Vagina (tissue), 2 donors: ENCODE measurements around the gene DLX1. TPM values are rescaled to one million over a fixed set of nuclear protein-coding genes. Genes with fewer than 3 reads are reported as not detected.

Experiments
- DNase-seq, 2 donors: peaks; one replicate each; pipeline ENCODE4 v3.0.0-alpha.2; 2017; ENCODE audit errors: extremely low spot score in 2 of 2
- H3K27ac ChIP-seq: fragments of 200-600 bp; sonication (generic); one replicate; pipeline ENCODE4 v1.5.1; 2019
- H3K27me3 ChIP-seq: fragments of 200-600 bp; sonication (generic); one replicate; pipeline ENCODE4 v1.5.1; 2019
- H3K36me3 ChIP-seq, 2 donors: fragments of 200-600 bp; sonication (generic); one replicate each; pipeline ENCODE4 v1.5.1; 2017 to 2019
- H3K4me1 ChIP-seq: fragments of 200-600 bp; sonication (generic); one replicate; pipeline ENCODE4 v1.5.1; 2019
- H3K4me3 ChIP-seq, 2 donors: fragments of 200-600 bp; sonication (generic); 1 replicate in 1 of 2; 2 replicates in 1 of 2; pipeline ENCODE4 v1.5.1; 2016 to 2019
- H3K9me3 ChIP-seq: fragments of 200-600 bp; sonication (generic); one replicate; pipeline ENCODE4 v1.5.1; 2019
- POLR2A ChIP-seq, 2 donors: fragments of 450-650 bp; IDR thresholded peaks; one replicate each; pipeline ENCODE4 v1.6.1; 2017; ENCODE audit warnings: antibody characterized with exemption in 2 of 2, mild to moderate bottlenecking in 2 of 2, moderate library complexity in 2 of 2
- POLR2AphosphoS5 ChIP-seq, 2 donors: sonication (generic); formaldehyde crosslinking; IDR thresholded peaks; one replicate each; pipeline ENCODE4 v1.9.0; 2017; ENCODE audit warnings: antibody characterized with exemption in 2 of 2, mild to moderate bottlenecking in 2 of 2, low read depth in 1 of 2; ENCODE audit not compliant: insufficient read depth in 1 of 2
- intact Hi-C: fragments of 100-400 bp; cut with DNase I; formaldehyde crosslinking; loops from one replicate; pipeline ENCODE4 v1.15.1; 2023
- total RNA-seq: library from RNA; depleted of rRNA; stranded (reverse); fragments of >200 nt; gene quantifications from one replicate; pipeline ENCODE4 v1.2.3, GENCODE V29; 2016
- TF ChIP-seq, protein P1 (sequence below), 3 experiments: fragments of 450-650 bp in 2 of 3; fragments of 200-600 bp in 1 of 3; sonication (generic) in 1 of 3; IDR thresholded peaks; one replicate each; pipeline ENCODE4 v1.5.1; 2017 to 2019; ENCODE audit warnings: antibody characterized with exemption in 3 of 3, mild to moderate bottlenecking in 2 of 3, moderate library complexity in 2 of 3

The DLX1 gene
- total RNA-seq, 1 donor from 2014 or later = not detected

DNA sequence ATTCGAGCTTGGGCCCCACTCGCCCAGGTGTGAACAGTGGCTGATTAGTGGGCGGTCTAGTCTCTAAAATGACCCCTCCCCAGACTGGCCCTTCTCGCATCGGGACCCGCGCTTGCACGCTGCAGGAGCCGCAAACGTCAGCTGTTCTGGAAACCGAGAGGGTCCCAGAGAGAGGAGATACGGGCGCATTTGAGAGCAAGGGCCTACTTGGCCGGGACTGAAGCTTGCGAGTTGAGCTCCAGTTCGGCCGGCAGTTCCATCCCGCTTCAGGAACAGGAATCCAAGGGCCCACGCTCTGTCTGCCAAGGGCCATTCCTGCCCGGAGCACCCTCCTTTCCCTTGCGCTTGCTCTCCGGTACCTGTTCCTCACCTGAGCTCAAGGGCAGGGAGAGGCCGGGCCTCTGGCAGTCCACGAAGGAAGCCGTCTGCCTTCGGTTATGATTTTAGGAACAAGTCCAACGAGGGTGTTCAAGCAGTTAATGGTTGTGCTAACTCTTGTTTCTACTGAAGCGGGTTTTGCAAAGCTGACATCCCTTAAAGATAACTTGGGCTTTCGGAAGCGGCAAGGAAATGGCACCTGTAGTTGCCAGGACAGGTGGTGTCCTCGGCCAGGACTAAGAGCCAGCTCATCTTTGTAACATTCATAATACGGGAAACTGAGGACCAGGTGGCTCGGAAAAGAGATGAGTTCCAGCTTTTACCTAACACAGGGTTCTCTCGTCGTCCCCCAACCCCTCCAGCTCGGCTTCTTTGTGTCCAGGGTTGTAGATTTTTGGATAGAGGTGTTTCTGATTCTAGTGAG is 3.9 kb upstream of the DLX1 start:
- Histone ChIP-seq H3K27me3 (peaks cover 40% of the 10 kb centered on the region), H3K4me1 (peaks cover 35% of the 10 kb centered on the region), H3K9me3 (no peaks in the 10 kb centered on the region), H3K4me3 (no peak overlapping the region), H3K36me3 (no peaks in the 10 kb centered on the region), H3K27ac (no peak overlapping the region)
- no peak for TF ChIP-seq POLR2A (IDR thresholded peaks at IDR 0.05)
- TF ChIP-seq POLR2AphosphoS5 (IDR thresholded peaks at IDR 0.05; ENCODE audit: insufficient read depth in 1 of 2, low read depth in 1 of 2) = no peak
- TF ChIP-seq, protein P1, sequence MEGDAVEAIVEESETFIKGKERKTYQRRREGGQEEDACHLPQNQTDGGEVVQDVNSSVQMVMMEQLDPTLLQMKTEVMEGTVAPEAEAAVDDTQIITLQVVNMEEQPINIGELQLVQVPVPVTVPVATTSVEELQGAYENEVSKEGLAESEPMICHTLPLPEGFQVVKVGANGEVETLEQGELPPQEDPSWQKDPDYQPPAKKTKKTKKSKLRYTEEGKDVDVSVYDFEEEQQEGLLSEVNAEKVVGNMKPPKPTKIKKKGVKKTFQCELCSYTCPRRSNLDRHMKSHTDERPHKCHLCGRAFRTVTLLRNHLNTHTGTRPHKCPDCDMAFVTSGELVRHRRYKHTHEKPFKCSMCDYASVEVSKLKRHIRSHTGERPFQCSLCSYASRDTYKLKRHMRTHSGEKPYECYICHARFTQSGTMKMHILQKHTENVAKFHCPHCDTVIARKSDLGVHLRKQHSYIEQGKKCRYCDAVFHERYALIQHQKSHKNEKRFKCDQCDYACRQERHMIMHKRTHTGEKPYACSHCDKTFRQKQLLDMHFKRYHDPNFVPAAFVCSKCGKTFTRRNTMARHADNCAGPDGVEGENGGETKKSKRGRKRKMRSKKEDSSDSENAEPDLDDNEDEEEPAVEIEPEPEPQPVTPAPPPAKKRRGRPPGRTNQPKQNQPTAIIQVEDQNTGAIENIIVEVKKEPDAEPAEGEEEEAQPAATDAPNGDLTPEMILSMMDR (IDR thresholded peaks at IDR 0.05) = no peak
- intact Hi-C loops = no loop called here
- DNase-seq = no peak

DNA sequence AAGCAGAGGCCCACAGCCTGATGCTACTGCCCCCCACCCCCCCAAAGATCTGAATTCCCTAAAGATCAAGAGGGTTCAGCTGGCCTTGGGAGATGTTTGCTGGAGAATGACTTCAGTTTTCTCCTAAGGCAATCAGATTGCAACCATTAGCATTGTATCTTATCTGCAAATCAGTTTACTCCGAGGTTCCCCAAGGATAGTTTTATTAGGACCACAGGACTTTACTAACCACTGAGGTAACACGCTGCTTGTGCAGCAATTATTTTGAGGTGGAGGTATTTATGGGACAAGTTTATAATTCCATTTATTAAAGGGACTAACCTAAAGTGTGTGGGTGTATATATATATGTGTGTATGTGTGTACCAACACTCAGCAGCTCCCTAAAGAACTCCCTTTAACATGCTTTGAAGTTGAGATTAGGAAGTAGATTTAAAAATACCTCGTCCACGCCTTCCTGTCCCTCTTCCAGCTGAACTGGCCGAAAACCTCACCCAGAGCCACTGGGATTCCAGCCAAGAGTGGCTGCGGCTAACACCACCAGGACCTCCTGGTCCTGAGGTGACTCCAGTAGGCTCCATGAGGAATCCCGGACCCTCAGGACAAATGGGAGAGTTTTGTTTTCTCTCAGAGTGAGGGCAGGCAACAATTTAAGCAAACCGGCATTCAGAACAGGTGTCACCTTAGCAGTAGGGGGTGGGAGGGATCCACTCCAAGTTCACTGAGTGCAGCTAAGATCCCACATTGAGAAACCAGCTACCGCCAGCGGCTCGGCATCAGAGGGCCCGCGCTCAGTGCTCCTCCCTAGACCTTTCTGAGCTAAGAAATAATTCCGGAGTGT is 3.0 kb upstream of the DLX1 start:
- DNase-seq = no peak
- Histone ChIP-seq H3K9me3 (no peaks in the 10 kb centered on the region), H3K27ac (no peak overlapping the region), H3K4me1 (peaks cover 41% of the 10 kb centered on the region), H3K27me3 (peaks cover 48% of the 10 kb centered on the region), H3K4me3 (no peak overlapping the region), H3K36me3 (no peaks in the 10 kb centered on the region)
- intact Hi-C loops = no loop called here
- no peak for TF ChIP-seq POLR2AphosphoS5 (IDR thresholded peaks at IDR 0.05; ENCODE audit: insufficient read depth in 1 of 2, low read depth in 1 of 2)
- no peak for TF ChIP-seq POLR2A (IDR thresholded peaks at IDR 0.05)
- TF ChIP-seq, protein P1 (IDR thresholded peaks at IDR 0.05) = no peak

DNA sequence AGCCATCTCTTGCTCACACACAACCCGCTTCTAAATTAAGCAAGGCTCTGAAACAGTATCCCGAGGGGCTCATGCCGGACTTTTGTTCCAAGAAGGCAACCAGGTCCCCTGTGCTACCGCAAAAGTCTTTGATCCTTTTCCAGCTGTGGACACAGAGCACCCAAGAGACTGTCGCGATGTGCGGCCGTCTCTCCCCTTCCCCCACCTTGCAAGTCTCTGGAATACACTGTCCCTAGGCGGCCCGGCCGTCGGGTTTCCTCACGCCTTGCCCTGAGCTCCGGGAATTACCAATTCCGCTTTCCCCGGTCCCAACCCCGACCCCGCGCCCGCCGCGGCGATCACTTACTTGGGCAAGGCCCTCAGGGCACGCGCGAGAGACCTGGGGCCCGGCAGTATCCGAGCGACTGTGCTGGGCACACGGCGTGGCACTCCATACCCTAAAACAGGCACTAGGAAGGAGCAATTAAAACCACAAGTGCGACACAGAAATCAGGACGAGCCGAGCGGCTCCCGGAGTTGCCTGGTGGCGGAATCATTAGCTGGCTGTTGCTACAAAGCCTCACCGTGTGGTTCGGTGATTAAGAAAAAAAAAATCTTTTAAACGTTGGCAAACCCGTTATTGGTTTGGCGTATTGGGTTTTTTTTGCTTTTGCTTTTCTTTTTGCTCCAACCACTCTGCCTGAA is 2.2 kb upstream of the DLX1 start:
- Histone ChIP-seq H3K4me1 (peaks cover 41% of the 10 kb centered on the region), H3K4me3 (no peak overlapping the region), H3K36me3 (no peaks in the 10 kb centered on the region), H3K27me3 (peaks cover 52% of the 10 kb centered on the region), H3K9me3 (no peaks in the 10 kb centered on the region), H3K27ac (no peak overlapping the region)
- no peak for DNase-seq
- TF ChIP-seq POLR2AphosphoS5 (IDR thresholded peaks at IDR 0.05; ENCODE audit: insufficient read depth in 1 of 2, low read depth in 1 of 2) = no peak
- TF ChIP-seq POLR2A (IDR thresholded peaks at IDR 0.05) = no peak
- TF ChIP-seq, protein P1 (IDR thresholded peaks at IDR 0.05) = no peak
- intact Hi-C loops = no loop called here

DNA sequence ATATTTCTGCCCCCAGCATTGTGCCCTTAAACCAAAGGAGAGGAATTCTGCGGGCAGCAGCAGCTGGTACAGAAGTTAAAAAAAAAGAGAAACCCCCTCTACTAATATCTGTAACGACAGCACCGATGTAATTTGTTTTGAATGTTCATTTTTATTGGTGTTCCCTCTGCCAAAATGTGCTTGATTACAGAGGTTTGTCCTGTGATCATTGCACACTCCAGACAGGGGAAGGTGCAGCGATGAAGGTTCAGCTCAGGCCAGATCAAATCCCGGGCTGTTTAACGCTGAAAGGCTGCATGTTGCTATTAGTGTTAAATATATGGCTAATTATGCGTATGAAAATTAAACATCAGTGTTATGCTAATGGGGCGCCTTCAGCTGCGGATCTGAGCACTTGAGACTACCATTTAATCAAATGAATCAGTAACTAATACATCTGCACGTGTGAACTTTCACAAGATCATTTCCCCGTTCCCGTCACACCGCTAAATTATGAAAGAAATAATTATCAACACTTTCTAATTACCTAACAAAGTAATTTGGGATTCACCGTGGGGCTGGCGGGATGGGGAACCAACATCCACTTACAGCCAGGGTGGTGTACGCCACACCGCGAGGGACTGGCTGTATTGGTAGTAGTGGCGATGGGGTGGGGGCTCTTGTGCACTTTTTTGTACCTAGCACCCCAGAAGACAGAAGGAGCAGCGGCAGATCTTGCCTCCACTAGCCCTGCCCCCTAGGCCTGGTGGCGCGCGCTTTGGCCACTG is 1.5 kb upstream of the DLX1 start:
- H3K4me1 ChIP-seq = peaks cover 41% of the 10 kb centered on the region
- TF ChIP-seq POLR2A (IDR thresholded peaks at IDR 0.05) (no peak), POLR2AphosphoS5 (IDR thresholded peaks at IDR 0.05; ENCODE audit: insufficient read depth in 1 of 2, low read depth in 1 of 2) (no peak)
- TF ChIP-seq, protein P1 (IDR thresholded peaks at IDR 0.05) = no peak
- H3K4me3 ChIP-seq = peak overlapping the region in 1 of 2 donors; percentile 34
- no peaks in the 10 kb centered on the region for H3K9me3 ChIP-seq
- peak in 1 of 2 donors; percentile 69 for DNase-seq
- intact Hi-C loops = no loop called here
- H3K27me3 ChIP-seq = peaks cover 59% of the 10 kb centered on the region
- no peaks in the 10 kb centered on the region for H3K36me3 ChIP-seq
- no peak overlapping the region for H3K27ac ChIP-seq
